ENCODE results near the gene SLC25A28.
"Not testable (repeated sequence)": the region's sequence is repeated elsewhere in the genome, so short reads cannot be mapped to it uniquely, and the experiment has no call there.

The SLC25A28 gene

GRCh38 chr10:99628923-99629624 lies 8.8 kb upstream of the SLC25A28 start:
- DNase-seq (ENCODE audit: low read depth in 2 of 2) = no peak

DNA sequence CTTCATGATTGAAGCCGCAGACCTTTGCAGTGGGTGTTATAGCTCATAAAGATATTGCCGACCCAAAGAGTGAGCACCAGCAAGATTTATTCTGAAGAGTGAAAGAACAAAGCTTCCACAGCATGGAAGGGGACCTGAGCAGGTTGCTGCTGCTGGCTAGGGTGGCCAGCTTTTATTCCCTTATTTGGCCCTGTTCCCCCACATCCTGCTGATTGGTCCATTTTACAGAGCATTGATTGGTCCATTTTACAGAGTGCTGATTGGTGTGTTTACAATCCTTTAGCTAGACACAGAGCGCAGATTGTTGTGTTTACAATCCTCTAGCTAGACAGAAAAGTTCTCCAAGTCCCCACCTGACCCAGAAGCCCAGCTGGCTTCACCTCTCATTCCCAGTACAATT lies 4.9 kb upstream of the SLC25A28 start:
- not testable (repeated sequence) for DNase-seq (ENCODE audit: low read depth in 2 of 2)

GRCh38 chr10:99623919-99624318 lies 3.7 kb upstream of the SLC25A28 start:
- no peak for DNase-seq (ENCODE audit: low read depth in 2 of 2)

DNA sequence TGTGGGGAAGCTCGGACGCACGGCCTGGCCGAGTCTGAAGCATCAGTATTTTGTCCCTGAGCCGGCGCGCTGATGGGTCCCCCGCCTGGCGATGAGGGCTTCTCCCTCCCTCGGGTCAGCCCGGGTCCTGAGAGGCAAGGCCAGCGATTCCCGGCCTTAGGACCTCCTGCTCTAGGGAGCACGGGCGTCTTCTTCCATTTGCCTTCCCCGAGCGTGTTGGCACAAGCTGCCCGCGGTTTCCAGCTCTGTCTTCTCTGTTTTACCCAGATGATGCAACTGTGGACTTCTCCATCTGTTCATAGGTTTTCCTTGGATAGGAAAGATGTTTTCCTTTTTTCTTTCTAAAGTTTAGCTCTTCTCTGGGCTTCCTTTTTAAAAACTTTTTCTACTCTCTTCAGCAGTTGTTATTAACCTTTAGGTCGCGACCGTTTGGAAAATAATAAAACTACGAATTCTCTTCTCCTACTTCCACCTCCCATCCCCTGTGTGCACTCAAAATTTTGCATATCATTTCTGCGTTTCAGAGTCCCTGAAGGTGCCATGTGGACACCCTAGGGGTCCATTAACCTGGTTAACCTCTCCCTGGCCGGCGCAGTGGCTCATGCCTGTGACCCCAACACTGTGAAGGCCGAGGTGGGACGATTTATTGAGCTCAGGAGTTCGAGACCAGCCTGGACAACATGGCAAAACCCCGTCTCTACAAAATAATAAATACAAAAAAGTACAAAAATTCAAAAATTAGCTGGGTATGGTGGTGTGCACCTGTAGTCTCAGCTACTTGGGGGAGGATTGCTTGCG lies 1.4 kb upstream of the SLC25A28 start:
- no peak for DNase-seq (ENCODE audit: low read depth in 2 of 2)

- peak; percentile 81 to 85 for DNase-seq (ENCODE audit: low read depth in 2 of 2)
These were observed 643 bp upstream of the SLC25A28 start for GRCh38 chr10:99620711-99621453.

- no peak for DNase-seq (ENCODE audit: low read depth in 2 of 2)
These were observed 994 bp downstream of the SLC25A28 start for GRCh38 chr10:99619090-99619800.

DNA sequence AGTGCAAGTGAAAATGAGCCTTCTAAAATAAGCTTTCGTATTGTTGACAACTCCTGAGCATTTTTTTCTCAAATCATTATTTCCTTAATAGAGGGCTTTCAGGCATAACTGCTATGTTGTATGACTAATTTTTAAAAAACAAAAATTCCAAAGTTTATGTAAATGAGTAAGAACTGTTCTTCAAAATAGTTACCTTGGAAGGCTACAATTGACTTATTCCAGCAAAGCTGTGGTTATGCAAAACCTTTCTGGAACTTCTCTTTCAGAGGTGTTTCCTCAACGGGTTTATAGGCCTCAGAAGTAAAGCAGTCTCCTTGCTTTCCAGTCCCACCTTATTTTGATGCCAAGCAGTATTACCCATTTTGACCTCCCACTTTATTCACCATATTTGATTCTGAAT lies 2.5 kb downstream of the SLC25A28 start:
- DNase-seq (ENCODE audit: low read depth in 2 of 2) = no peak

GRCh38 chr10:99615426-99615825 lies 4.8 kb downstream of the SLC25A28 start:
- no peak for DNase-seq (ENCODE audit: low read depth in 2 of 2)

DNA sequence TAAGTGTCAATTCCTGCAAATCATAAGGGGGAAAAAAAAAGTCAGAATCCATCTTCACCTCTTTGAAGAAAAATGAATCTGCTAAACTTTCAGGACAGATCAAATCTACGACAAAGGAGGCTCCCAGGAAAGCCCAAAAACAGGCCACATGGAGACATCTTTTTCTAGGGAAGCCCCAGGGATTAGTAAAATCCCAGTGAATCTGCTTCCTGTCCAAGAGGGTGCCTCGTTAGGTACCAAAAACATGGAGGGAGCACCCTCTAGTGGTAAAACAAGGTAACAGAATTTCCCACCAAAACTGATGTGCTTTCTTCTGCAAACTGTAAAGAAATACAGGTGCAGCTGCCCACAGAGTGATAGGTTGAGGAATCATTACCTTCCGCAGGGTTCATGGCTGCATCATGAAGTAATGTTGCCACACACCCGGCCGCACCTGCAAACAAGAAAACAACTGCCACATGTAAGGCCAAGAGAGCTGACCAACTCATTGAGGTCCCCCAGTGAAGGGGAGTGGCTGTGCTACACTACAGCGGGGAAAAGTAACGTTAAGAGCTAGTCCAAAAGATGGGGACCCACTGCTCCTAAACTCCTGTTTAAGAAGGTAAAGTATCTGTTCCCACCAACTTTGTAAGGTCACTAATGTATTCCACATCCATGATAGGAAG lies 7.9 kb downstream of the SLC25A28 start:
- DNase-seq (ENCODE audit: low read depth in 2 of 2) = no peak

DNA sequence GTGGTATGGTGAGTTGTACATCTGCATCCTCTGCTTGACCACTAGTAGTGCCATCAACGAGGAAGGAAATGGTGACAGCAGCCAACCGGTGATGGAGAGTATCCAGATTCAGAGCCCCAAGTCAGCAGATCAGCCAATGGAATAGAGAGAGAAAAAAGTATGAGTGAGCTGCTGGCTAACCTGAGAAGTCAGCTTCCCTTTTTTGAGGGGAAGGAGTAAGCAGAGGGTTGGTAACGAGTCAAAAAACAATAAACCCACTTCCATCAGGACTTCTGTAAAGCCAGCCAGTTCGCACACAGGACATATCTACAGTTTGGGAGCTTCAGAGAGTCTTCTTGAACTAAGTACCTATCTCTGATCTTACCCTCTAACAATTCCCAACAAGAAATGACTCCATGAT lies 8.9 kb downstream of the SLC25A28 start:
- no peak for DNase-seq (ENCODE audit: low read depth in 2 of 2)

DNA sequence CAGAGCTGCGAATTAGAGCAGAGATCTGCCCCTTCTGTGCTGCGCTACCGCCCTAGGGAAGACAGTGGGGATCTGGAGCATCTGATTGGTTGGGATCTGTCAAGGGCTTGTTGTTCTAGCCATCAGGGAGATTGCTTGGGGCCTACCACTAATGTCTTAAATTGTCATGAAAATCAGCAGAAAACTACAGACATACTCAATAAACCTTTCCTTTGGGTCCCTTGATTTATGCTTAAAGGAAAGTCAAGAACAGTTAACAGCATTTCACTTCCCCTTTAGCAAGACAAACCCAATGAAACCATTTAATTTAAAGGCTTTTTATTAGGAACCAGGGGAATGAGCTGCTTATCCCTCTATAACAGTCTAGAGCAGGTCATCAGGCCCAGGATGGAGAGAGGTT lies 10.0 kb downstream of the SLC25A28 start:
- no peak for DNase-seq (ENCODE audit: low read depth in 2 of 2)

DNA sequence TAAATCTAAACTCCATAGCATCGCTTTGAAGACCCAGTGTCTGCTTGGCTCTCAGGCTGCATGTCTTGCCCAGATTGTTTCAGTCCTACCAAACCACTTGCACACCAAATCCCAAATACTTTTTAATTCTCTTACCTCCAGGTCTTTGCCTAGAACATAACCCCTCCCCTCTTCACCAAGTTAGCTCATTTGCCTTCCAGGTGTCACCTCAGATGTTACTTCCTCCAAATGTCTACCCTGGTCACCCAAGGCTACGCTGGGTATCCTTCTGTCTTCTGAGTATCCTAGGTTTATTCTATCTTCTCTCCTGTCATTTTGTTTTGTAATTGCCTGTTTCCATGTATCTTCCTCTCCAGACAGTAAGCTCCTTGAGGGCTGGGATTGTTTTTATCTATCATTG lies 11.1 kb downstream of the SLC25A28 start:
- DNase-seq (ENCODE audit: low read depth in 2 of 2) = no peak

DNA sequence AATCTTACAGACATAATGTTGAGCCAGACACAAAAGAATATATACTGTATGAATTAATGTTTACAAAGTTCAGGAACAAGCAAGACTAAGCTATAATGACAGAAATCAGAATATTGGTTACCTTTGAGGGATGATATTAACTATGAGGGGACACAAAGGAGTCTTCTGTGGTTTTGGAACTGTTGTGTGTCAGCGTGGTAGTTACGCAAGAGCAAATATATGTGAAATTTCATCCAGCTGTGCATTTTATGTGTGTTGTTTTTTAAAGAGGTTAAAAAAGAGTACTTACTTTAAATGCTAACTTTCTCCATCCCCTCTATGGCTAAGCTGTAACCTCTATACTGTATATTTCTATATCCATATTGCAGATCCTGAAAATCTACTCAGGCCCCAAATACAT lies 14.9 kb downstream of the SLC25A28 start:
- no peak for DNase-seq (ENCODE audit: low read depth in 2 of 2)

- no peak for DNase-seq (ENCODE audit: low read depth in 2 of 2)
These were observed 15.4 kb downstream of the SLC25A28 start for GRCh38 chr10:99604862-99605261.

- DNase-seq (ENCODE audit: low read depth in 2 of 2) = no peak
These were observed 21.3 kb downstream of the SLC25A28 start for GRCh38 chr10:99598781-99599509.

- no peak for DNase-seq (ENCODE audit: low read depth in 2 of 2)
These were observed 22.2 kb downstream of the SLC25A28 start for GRCh38 chr10:99598011-99598410.

- DNase-seq (ENCODE audit: low read depth in 2 of 2) = not testable (repeated sequence)
These were observed 23.5 kb downstream of the SLC25A28 start for GRCh38 chr10:99596708-99597107.

DNA sequence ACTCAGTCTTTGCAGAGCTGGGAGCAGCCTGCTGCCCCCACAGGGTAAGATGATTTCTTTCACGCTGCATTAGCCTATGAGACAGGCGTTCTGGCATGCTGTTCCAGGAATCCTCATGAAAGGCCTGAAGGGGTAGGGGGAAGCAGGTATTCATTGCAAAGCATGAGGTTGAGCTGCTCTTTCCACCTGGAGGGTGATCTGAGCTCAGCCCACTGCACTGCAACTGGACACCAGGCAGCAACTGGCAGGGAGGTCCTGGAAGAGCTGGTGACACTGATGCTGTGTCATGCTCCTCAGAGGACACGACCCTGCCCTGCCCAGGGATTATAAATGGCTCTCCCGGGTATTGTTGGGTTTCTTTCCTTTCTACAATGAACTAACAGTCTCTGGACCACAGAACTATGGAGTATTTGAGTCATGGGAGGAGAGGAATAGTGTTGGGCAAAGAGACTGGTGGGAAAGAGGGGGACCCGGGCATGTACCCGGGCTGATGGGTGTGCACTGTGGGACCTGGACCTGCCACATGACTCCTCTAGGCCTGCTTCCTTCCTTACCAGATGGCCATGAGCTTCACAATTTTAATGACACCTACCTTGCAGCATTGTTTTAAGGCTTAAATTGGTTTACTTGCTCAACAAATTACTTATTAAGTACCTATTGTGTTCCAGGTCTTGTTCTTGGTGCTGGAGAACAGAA lies 24.3 kb downstream of the SLC25A28 start:
- DNase-seq (ENCODE audit: low read depth in 2 of 2) = no peak

DNA sequence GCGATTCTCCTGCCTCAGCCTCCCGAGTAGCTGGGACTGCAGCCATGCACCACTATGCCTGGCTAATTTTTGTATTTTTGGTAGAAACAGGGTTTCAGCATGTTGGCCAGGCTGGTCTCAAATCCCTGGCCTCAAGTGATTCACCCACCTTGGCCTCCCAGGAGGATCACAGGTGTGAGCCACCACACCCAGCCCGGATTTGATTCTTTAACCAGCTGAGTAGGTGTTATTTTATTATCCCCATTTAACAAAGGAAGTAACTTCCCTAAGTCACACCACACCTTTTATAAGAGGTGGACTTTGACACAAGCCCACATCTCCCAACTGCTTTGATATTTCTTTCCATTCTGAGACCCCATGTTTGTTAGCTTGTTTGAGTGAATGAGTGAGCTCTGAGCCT lies 25.0 kb downstream of the SLC25A28 start:
- no peak for DNase-seq (ENCODE audit: low read depth in 2 of 2)

- DNase-seq (ENCODE audit: low read depth in 2 of 2) = no peak
These were observed 26.9 kb downstream of the SLC25A28 start for GRCh38 chr10:99593312-99593711.
